ENCODE results near the gene ITGA6.

DNA sequence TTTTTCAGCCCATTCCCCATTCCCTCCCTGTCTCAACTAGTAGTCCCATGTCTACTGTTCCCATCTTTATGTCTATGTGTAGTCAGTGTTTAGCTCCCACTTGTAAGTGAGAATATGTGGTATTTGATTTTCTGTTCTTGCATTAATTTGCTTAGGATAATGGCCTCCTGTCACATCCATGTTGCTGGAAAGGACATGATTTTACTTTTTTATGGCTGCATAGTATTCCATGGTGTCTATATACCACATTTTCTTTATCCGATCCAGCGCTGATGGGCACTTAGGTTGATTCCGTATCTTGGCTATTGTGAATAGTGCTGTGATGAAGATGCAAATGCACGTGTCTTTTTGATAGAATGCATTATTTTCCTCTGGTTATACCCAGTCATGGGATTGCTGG lies 21.7 kb upstream of the ITGA6 start:
- TF ChIP-seq, protein P1, sequence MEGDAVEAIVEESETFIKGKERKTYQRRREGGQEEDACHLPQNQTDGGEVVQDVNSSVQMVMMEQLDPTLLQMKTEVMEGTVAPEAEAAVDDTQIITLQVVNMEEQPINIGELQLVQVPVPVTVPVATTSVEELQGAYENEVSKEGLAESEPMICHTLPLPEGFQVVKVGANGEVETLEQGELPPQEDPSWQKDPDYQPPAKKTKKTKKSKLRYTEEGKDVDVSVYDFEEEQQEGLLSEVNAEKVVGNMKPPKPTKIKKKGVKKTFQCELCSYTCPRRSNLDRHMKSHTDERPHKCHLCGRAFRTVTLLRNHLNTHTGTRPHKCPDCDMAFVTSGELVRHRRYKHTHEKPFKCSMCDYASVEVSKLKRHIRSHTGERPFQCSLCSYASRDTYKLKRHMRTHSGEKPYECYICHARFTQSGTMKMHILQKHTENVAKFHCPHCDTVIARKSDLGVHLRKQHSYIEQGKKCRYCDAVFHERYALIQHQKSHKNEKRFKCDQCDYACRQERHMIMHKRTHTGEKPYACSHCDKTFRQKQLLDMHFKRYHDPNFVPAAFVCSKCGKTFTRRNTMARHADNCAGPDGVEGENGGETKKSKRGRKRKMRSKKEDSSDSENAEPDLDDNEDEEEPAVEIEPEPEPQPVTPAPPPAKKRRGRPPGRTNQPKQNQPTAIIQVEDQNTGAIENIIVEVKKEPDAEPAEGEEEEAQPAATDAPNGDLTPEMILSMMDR (conservative IDR thresholded peaks at IDR 0.05 in 1 of 2, IDR thresholded peaks at IDR 0.05 in 1 of 2; ENCODE audit: low read depth in 1 of 2, low read length in 2 of 2), result no peak
- TF ChIP-seq EZH2 (IDR thresholded peaks at IDR 0.05; ENCODE audit: low read length, missing control alignments), result no peak

All from fibroblast of lung (primary cell).